ENCODE measurements around the gene SEMA5A.
A peak's percentile ranks its signal among the peaks of the same experiment; 100 is the strongest.

The SEMA5A gene

GRCh38 chr5:9166202-9167112 is 379.4 kb downstream of the SEMA5A start:
- no peak overlapping the region for H3K23ac ChIP-seq (ENCODE audit: low read length)
- H2BK15ac ChIP-seq (replicated peaks; ENCODE audit: low read depth): no peak overlapping the region
- H3K4ac ChIP-seq (ENCODE audit: low read depth, low read length): no peak overlapping the region
- H3K4me1 ChIP-seq (ENCODE audit: control insufficient read depth, low read depth, low read length): no peaks in the 10 kb centered on the region
- H4K5ac ChIP-seq (ENCODE audit: low read length): no peak overlapping the region
- H2AK5ac ChIP-seq (ENCODE audit: low read length): no peak overlapping the region
- no peak overlapping the region for H3K4me3 ChIP-seq (ENCODE audit: low read length)
- no peak overlapping the region for H3K18ac ChIP-seq (ENCODE audit: low read length)
- no peak for DNase-seq
- WGBS (ENCODE audit: extremely low coverage, insufficient coverage, low lambda C conversion rate): no CpG with 5 or more reads among the region's 7 CpGs
- no peak overlapping the region for H2BK5ac ChIP-seq (ENCODE audit: low read length)
- H4K8ac ChIP-seq (ENCODE audit: low read depth, low read length): no peak overlapping the region
- H3K4me2 ChIP-seq (ENCODE audit: low read length): no peak overlapping the region
- H3K36me3 ChIP-seq (ENCODE audit: control insufficient read depth, insufficient read depth, low read length): no peaks in the 10 kb centered on the region
- H3K27ac ChIP-seq (ENCODE audit: low read depth, low read length): no peak overlapping the region
- no peak overlapping the region for H3K56ac ChIP-seq (ENCODE audit: low read length)
- H3K27me3 ChIP-seq (ENCODE audit: insufficient read depth, low read length, poor library complexity): no peaks in the 10 kb centered on the region
- H3K79me1 ChIP-seq (ENCODE audit: low read length): no peaks in the 10 kb centered on the region
- no peak overlapping the region for H2BK120ac ChIP-seq (ENCODE audit: low read depth, low read length)
- H3K79me2 ChIP-seq (ENCODE audit: control insufficient read depth, insufficient read depth, low read length): no peaks in the 10 kb centered on the region
- no peak overlapping the region for H3K9ac ChIP-seq (ENCODE audit: low read length)

GRCh38 chr5:9165546-9165945 is 380.3 kb downstream of the SEMA5A start:
- H3K79me1 ChIP-seq (ENCODE audit: low read length): no peaks in the 10 kb centered on the region
- H4K8ac ChIP-seq (ENCODE audit: low read depth, low read length): no peak overlapping the region
- no CpG with 5 or more reads among the region's 6 CpGs for WGBS (ENCODE audit: extremely low coverage, insufficient coverage, low lambda C conversion rate)
- no peak overlapping the region for H2BK120ac ChIP-seq (ENCODE audit: low read depth, low read length)
- no peak overlapping the region for H4K5ac ChIP-seq (ENCODE audit: low read length)
- H3K27ac ChIP-seq (ENCODE audit: low read depth, low read length): no peak overlapping the region
- H3K4me1 ChIP-seq (ENCODE audit: control insufficient read depth, low read depth, low read length): no peaks in the 10 kb centered on the region
- H3K18ac ChIP-seq (ENCODE audit: low read length): no peak overlapping the region
- no peak overlapping the region for H2AK5ac ChIP-seq (ENCODE audit: low read length)
- no peak overlapping the region for H3K56ac ChIP-seq (ENCODE audit: low read length)
- no peak overlapping the region for H3K23ac ChIP-seq (ENCODE audit: low read length)
- H2BK15ac ChIP-seq (replicated peaks; ENCODE audit: low read depth): no peak overlapping the region
- H3K9ac ChIP-seq (ENCODE audit: low read length): no peak overlapping the region
- H3K36me3 ChIP-seq (ENCODE audit: control insufficient read depth, insufficient read depth, low read length): no peaks in the 10 kb centered on the region
- no peak overlapping the region for H2BK5ac ChIP-seq (ENCODE audit: low read length)
- H3K27me3 ChIP-seq (ENCODE audit: insufficient read depth, low read length, poor library complexity): no peaks in the 10 kb centered on the region
- no peak overlapping the region for H3K4ac ChIP-seq (ENCODE audit: low read depth, low read length)
- no peaks in the 10 kb centered on the region for H3K79me2 ChIP-seq (ENCODE audit: control insufficient read depth, insufficient read depth, low read length)
- H3K4me3 ChIP-seq (ENCODE audit: low read length): no peak overlapping the region
- H3K4me2 ChIP-seq (ENCODE audit: low read length): no peak overlapping the region
- DNase-seq: no peak

GRCh38 chr5:9160747-9161146 is 385.1 kb downstream of the SEMA5A start:
- DNase-seq: no peak
- Histone ChIP-seq H2AK5ac (ENCODE audit: low read length) (no peak overlapping the region), H3K9ac (ENCODE audit: low read length) (no peak overlapping the region), H2BK5ac (ENCODE audit: low read length) (no peak overlapping the region), H3K79me2 (ENCODE audit: control insufficient read depth, insufficient read depth, low read length) (no peaks in the 10 kb centered on the region), H3K4ac (ENCODE audit: low read depth, low read length) (no peak overlapping the region), H3K4me1 (ENCODE audit: control insufficient read depth, low read depth, low read length) (no peaks in the 10 kb centered on the region), H4K8ac (ENCODE audit: low read depth, low read length) (no peak overlapping the region), H2BK15ac (replicated peaks; ENCODE audit: low read depth) (no peak overlapping the region), H3K56ac (ENCODE audit: low read length) (no peak overlapping the region), H3K23ac (ENCODE audit: low read length) (no peak overlapping the region), H3K27me3 (ENCODE audit: insufficient read depth, low read length, poor library complexity) (no peaks in the 10 kb centered on the region), H2BK120ac (ENCODE audit: low read depth, low read length) (no peak overlapping the region), H3K4me3 (ENCODE audit: low read length) (no peak overlapping the region), H3K4me2 (ENCODE audit: low read length) (no peak overlapping the region), H3K18ac (ENCODE audit: low read length) (no peak overlapping the region), H3K79me1 (ENCODE audit: low read length) (no peaks in the 10 kb centered on the region), H4K5ac (ENCODE audit: low read length) (no peak overlapping the region), H3K36me3 (ENCODE audit: control insufficient read depth, insufficient read depth, low read length) (no peaks in the 10 kb centered on the region), H3K27ac (ENCODE audit: low read depth, low read length) (no peak overlapping the region)
- no CpG with 5 or more reads among the region's 1 CpG for WGBS (ENCODE audit: extremely low coverage, insufficient coverage, low lambda C conversion rate)

- Histone ChIP-seq H2BK5ac (ENCODE audit: low read length) (no peak overlapping the region), H3K27ac (ENCODE audit: low read depth, low read length) (no peak overlapping the region)
- no CpG with 5 or more reads among the region's 2 CpGs for WGBS (ENCODE audit: extremely low coverage, insufficient coverage, low lambda C conversion rate)
Measured at GRCh38 chr5:9157811-9158210, 388.1 kb downstream of the SEMA5A start.

GRCh38 chr5:9157020-9157419 is 388.9 kb downstream of the SEMA5A start:
- H3K36me3 ChIP-seq (ENCODE audit: control insufficient read depth, insufficient read depth, low read length): peaks cover 1% of the 10 kb centered on the region
- no peak overlapping the region for H3K27ac ChIP-seq (ENCODE audit: low read depth, low read length)
- H3K79me2 ChIP-seq (ENCODE audit: control insufficient read depth, insufficient read depth, low read length): no peaks in the 10 kb centered on the region
- no peak overlapping the region for H3K4ac ChIP-seq (ENCODE audit: low read depth, low read length)
- DNase-seq: peak; percentile 6
- no peaks in the 10 kb centered on the region for H3K79me1 ChIP-seq (ENCODE audit: low read length)
- H2BK15ac ChIP-seq (replicated peaks; ENCODE audit: low read depth): no peak overlapping the region
- H4K8ac ChIP-seq (ENCODE audit: low read depth, low read length): no peak overlapping the region
- H3K4me3 ChIP-seq (ENCODE audit: low read length): no peak overlapping the region
- no peak overlapping the region for H2BK5ac ChIP-seq (ENCODE audit: low read length)
- H4K5ac ChIP-seq (ENCODE audit: low read length): no peak overlapping the region
- no peak overlapping the region for H3K56ac ChIP-seq (ENCODE audit: low read length)
- no CpG with 5 or more reads among the region's 5 CpGs for WGBS (ENCODE audit: extremely low coverage, insufficient coverage, low lambda C conversion rate)
- H3K18ac ChIP-seq (ENCODE audit: low read length): no peak overlapping the region
- no peaks in the 10 kb centered on the region for H3K27me3 ChIP-seq (ENCODE audit: insufficient read depth, low read length, poor library complexity)
- no peak overlapping the region for H3K23ac ChIP-seq (ENCODE audit: low read length)
- no peak overlapping the region for H3K4me2 ChIP-seq (ENCODE audit: low read length)
- no peak overlapping the region for H3K9ac ChIP-seq (ENCODE audit: low read length)
- no peak overlapping the region for H2BK120ac ChIP-seq (ENCODE audit: low read depth, low read length)
- no peaks in the 10 kb centered on the region for H3K4me1 ChIP-seq (ENCODE audit: control insufficient read depth, low read depth, low read length)
- no peak overlapping the region for H2AK5ac ChIP-seq (ENCODE audit: low read length)

More at GRCh38 chr5:9157811-9158210, 388.1 kb downstream of the SEMA5A start:
- Histone ChIP-seq H2BK120ac (ENCODE audit: low read depth, low read length) (no peak overlapping the region), H3K27me3 (ENCODE audit: insufficient read depth, low read length, poor library complexity) (no peaks in the 10 kb centered on the region), H3K36me3 (ENCODE audit: control insufficient read depth, insufficient read depth, low read length) (peaks cover 1% of the 10 kb centered on the region), H3K4me3 (ENCODE audit: low read length) (no peak overlapping the region), H4K8ac (ENCODE audit: low read depth, low read length) (no peak overlapping the region), H3K79me1 (ENCODE audit: low read length) (no peaks in the 10 kb centered on the region), H3K23ac (ENCODE audit: low read length) (no peak overlapping the region), H3K9ac (ENCODE audit: low read length) (no peak overlapping the region), H3K4me1 (ENCODE audit: control insufficient read depth, low read depth, low read length) (no peaks in the 10 kb centered on the region), H4K5ac (ENCODE audit: low read length) (no peak overlapping the region), H2BK15ac (replicated peaks; ENCODE audit: low read depth) (no peak overlapping the region), H3K79me2 (ENCODE audit: control insufficient read depth, insufficient read depth, low read length) (no peaks in the 10 kb centered on the region), H3K4ac (ENCODE audit: low read depth, low read length) (no peak overlapping the region), H2AK5ac (ENCODE audit: low read length) (no peak overlapping the region), H3K18ac (ENCODE audit: low read length) (no peak overlapping the region), H3K4me2 (ENCODE audit: low read length) (no peak overlapping the region), H3K56ac (ENCODE audit: low read length) (no peak overlapping the region)
- DNase-seq: no peak
